Thyroid gland (tissue), 4 donors: ENCODE data around the gene CANT1. TPM values are rescaled to one million over a fixed set of nuclear protein-coding genes. Genes with fewer than 3 reads are reported as not detected.
"Not testable (repeated sequence)": the region's sequence is repeated elsewhere in the genome, so short reads cannot be mapped to it uniquely, and the experiment has no call there.

Source experiments
- DNase-seq, 2 donors: peaks; one replicate each; pipeline ENCODE4 v3.0.0-alpha.2; 2019
- H3K27ac ChIP-seq, 3 donors: fragments of 200-600 bp; sonication (generic); 1 replicate in 2 of 3; 2 replicates in 1 of 3; pipeline ENCODE4 v1.5.1; 2016 to 2019; ENCODE audit warnings: mild to moderate bottlenecking in 1 of 3, moderate library complexity in 1 of 3
- H3K27me3 ChIP-seq: fragments of 200-600 bp; sonication (generic); one replicate; pipeline ENCODE4 v1.5.1; 2019
- H3K36me3 ChIP-seq, 2 donors: fragments of 200-600 bp; sonication (generic); one replicate each; pipeline ENCODE4 v1.5.1; 2016 to 2019
- H3K4me1 ChIP-seq, 2 donors: fragments of 200-600 bp; sonication (generic); one replicate each; pipeline ENCODE4 v1.5.1; 2017 to 2019
- H3K4me3 ChIP-seq, 3 donors: fragments of 200-600 bp; sonication (generic); replicated peaks in 1 of 3; 1 replicate in 2 of 3; 2 replicates in 1 of 3; pipeline ENCODE4 v1.5.1; 2016; ENCODE audit warnings: mild to moderate bottlenecking in 1 of 3
- H3K9me3 ChIP-seq: fragments of 200-600 bp; sonication (generic); one replicate; pipeline ENCODE4 v1.5.1; 2017
- POLR2A ChIP-seq, 2 donors: fragments of 450-650 bp; IDR thresholded peaks; one replicate each; pipeline ENCODE4 v1.6.1; 2017; ENCODE audit warnings: antibody characterized with exemption in 2 of 2, mild to moderate bottlenecking in 2 of 2, moderate library complexity in 1 of 2
- WGBS, 2 donors: methylation state at CpG; one replicate each; pipeline ENCODE4 v1.1.5; 2017; 5-methylcytosine and 5-hydroxymethylcytosine counted together
- intact Hi-C: fragments of 100-400 bp; cut with DNase I; formaldehyde crosslinking; loops from one replicate; pipeline ENCODE4 v1.15.1; 2023
- total RNA-seq, 4 donors: library from RNA; depleted of rRNA; stranded (reverse); fragments of >200 nt; gene quantifications; one replicate each; pipeline ENCODE4 v1.2.3, GENCODE V29; 2016
- TF ChIP-seq, protein P1 (sequence below), 6 experiments: fragments of 200-600 bp in 3 of 6; fragments of 450-650 bp in 3 of 6; sonication (generic) in 3 of 6; IDR thresholded peaks; one replicate each; pipeline ENCODE4 v1.5.1; 2016 to 2019; ENCODE audit warnings: antibody characterized with exemption in 6 of 6, mild to moderate bottlenecking in 2 of 6, inconsistent platforms in 1 of 6, moderate library complexity in 1 of 6

CANT1 gene
- total RNA-seq, 4 donors from 2014 or later = 21.2 to 37.1 (median 27.3) TPM

- no peak for DNase-seq
- WGBS, 2 donors = 79 to 86% methylated on average over 7 of the region's 7 CpGs
- no peaks in the 10 kb centered on the region for H3K9me3 ChIP-seq
- H3K27ac ChIP-seq = peak overlapping the region in 2 of 3 donors; percentile 74 to 80
- H3K27me3 ChIP-seq = no peaks in the 10 kb centered on the region
- no peak for TF ChIP-seq POLR2A (IDR thresholded peaks at IDR 0.05)
- TF ChIP-seq, protein P1, sequence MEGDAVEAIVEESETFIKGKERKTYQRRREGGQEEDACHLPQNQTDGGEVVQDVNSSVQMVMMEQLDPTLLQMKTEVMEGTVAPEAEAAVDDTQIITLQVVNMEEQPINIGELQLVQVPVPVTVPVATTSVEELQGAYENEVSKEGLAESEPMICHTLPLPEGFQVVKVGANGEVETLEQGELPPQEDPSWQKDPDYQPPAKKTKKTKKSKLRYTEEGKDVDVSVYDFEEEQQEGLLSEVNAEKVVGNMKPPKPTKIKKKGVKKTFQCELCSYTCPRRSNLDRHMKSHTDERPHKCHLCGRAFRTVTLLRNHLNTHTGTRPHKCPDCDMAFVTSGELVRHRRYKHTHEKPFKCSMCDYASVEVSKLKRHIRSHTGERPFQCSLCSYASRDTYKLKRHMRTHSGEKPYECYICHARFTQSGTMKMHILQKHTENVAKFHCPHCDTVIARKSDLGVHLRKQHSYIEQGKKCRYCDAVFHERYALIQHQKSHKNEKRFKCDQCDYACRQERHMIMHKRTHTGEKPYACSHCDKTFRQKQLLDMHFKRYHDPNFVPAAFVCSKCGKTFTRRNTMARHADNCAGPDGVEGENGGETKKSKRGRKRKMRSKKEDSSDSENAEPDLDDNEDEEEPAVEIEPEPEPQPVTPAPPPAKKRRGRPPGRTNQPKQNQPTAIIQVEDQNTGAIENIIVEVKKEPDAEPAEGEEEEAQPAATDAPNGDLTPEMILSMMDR (IDR thresholded peaks at IDR 0.05) = no peak
- intact Hi-C loops = no loop called here
- H3K4me1 ChIP-seq = peaks cover 15 to 22% of the 10 kb centered on the region in 2 donors
- no peaks in the 10 kb centered on the region for H3K36me3 ChIP-seq
- H3K4me3 ChIP-seq = no peak overlapping the region
Measured at GRCh38 chr17:78946131-78946530, 63.4 kb downstream of the CANT1 start.

- peak in 1 of 2 donors; percentile 12 for DNase-seq
- intact Hi-C loops, H3K36me3 ChIP-seq, H3K4me3 ChIP-seq, H3K9me3 ChIP-seq, H3K27me3 ChIP-seq: not testable (repeated sequence)
- H3K27ac ChIP-seq = peak overlapping the region in 1 of 3 donors; percentile 10
- H3K4me1 ChIP-seq = peaks cover 15 to 22% of the 10 kb centered on the region in 2 donors
- WGBS, 2 donors = 62 to 63% methylated on average over 12 of the region's 12 CpGs
Measured at GRCh38 chr17:78945455-78945854, 64.1 kb downstream of the CANT1 start.

- Histone ChIP-seq H3K27me3 (no peaks in the 10 kb centered on the region), H3K4me1 (peaks cover 15 to 26% of the 10 kb centered on the region in 2 donors), H3K9me3 (no peaks in the 10 kb centered on the region), H3K36me3 (no peaks in the 10 kb centered on the region), H3K27ac (peak overlapping the region in 1 of 3 donors; percentile 10), H3K4me3 (no peak overlapping the region)
- intact Hi-C loops = no loop called here
- WGBS, 2 donors = 56% methylated on average over 10 of the region's 10 CpGs
- peak in 1 of 2 donors; percentile 30 for DNase-seq
- TF ChIP-seq, protein P1 (IDR thresholded peaks at IDR 0.05) = no peak
- no peak for TF ChIP-seq POLR2A (IDR thresholded peaks at IDR 0.05)
Measured at GRCh38 chr17:78944956-78945355, 64.6 kb downstream of the CANT1 start.

DNA sequence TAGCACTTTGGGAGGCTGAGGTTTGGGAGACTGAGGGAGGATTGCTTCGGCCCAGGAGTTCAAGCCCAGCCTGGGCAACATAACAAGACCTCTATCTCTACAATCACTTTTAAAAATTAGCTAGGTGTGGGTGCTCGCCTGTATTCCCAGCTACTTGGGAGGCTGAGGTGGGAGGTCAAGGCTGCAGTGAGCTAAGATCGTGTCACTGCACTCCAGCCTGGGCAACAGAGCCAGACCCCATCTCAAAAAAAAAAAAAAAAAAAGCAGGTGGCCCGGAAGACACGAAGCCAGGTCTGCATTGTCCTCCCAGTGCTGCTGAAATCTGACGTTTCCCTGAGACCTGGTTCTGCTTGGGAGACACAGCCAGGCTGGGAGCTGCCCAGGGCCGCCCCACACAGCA is 65.5 kb downstream of the CANT1 start:
- Histone ChIP-seq H3K4me1 (peaks cover 15 to 34% of the 10 kb centered on the region in 2 donors), H3K9me3 (no peaks in the 10 kb centered on the region), H3K36me3 (no peaks in the 10 kb centered on the region), H3K27me3 (no peaks in the 10 kb centered on the region), H3K4me3 (no peak overlapping the region), H3K27ac (no peak overlapping the region)
- no peak for TF ChIP-seq POLR2A (IDR thresholded peaks at IDR 0.05)
- TF ChIP-seq, protein P1 (IDR thresholded peaks at IDR 0.05) = no peak
- intact Hi-C loops = no loop called here
- 89 to 94% methylated on average over 7 of the region's 7 CpGs for WGBS, 2 donors
- no peak for DNase-seq

Other genes with a start within 250 kb of the CANT1 start
- 10 to 100 TPM; 69.0 to 94.5 (median 75.7) TPM for gene CYTH1, start 227.5 kb downstream of the CANT1 start, total RNA-seq
- 10 to 100 TPM; 33.9 to 61.5 (median 46.6) TPM for gene USP36, start 168.9 kb downstream of the CANT1 start, total RNA-seq
- 1 to 10 TPM in 3 of 4 donors, under 1 TPM in 1; 0.67 to 1.6 (median 1.4) TPM for gene CEP295NL, start 106.6 kb downstream of the CANT1 start, total RNA-seq
- 100 to 1,000 TPM in 1 of 4 donors, 10 to 100 TPM in 3; 52.9 to 133 (median 82.2) TPM for gene TIMP2, start 84.4 kb downstream of the CANT1 start, total RNA-seq
- 100 to 1,000 TPM; 193 to 443 (median 390) TPM for gene LGALS3BP, start 29.8 kb downstream of the CANT1 start, total RNA-seq
- 100 to 1,000 TPM in 1 of 4 donors, 10 to 100 TPM in 3; 58.8 to 135 (median 73.7) TPM for gene C1QTNF1, start 14.4 kb upstream of the CANT1 start, total RNA-seq
- 10 to 100 TPM; 23.9 to 37.1 (median 31.2) TPM for gene ENGASE, start 65.1 kb upstream of the CANT1 start, total RNA-seq